Measurements from ENCODE around the gene CCDC192. TPM values are rescaled to one million over a fixed set of nuclear protein-coding genes. Genes with fewer than 3 reads are reported as not detected.

Gene CCDC192
- total and polyA plus RNA-seq, 2 experiments from 2014 or later, result 0.40 TPM; not detected in 1

DNA sequence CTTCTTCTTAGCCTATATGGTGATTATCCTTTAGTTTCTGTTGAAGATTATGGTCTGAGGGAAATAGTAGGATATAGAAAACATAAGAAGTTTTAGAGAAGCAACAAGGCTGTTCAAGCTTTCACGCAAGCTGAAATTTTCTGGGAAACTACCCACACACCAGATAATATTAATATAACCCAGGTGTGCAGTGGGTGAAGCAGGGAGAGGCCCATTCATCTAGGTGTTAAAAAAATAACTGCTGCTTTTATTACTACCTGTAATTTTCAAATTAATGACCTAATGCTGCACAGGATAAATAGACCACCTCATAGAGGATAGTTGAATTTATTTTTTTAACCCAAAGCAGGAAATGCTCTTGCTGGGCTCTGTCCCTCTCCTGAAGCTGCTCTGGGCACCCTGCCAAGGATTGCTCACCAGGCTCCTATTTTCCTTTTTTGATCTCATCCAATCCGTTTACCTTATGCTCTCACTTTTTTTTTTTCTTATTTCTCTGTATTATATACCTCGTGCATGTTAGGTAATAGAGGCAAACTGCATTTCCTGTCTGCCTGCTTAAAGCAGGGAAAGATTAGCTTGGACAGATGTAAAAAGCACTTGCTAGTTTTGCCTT is 256.1 kb downstream of the CCDC192 start:
- no peak for DNase-seq (ENCODE audit: low spot score)
- H3K9me2 ChIP-seq (ENCODE audit: insufficient read depth), result no peaks in the 10 kb centered on the region
- no peaks in the 10 kb centered on the region; the same call in 2 of the 3 replicates for H3K9me3 Mint-ChIP-seq
- no peak overlapping the region for H3K4me2 ChIP-seq
- TF ChIP-seq STAT1 (IDR thresholded peaks at IDR 0.05; ENCODE audit: unreplicated experiment) (no peak), ZNF114 (CRISPR knock-in tag; IDR thresholded peaks at IDR 0.05) (no peak), EZH2phosphoT487 (IDR thresholded peaks at IDR 0.05; ENCODE audit: unreplicated experiment) (no peak), EZH2 (IDR thresholded peaks at IDR 0.05; ENCODE audit: low read depth, unreplicated experiment) (no peak), JUNB (IDR thresholded peaks at IDR 0.05; ENCODE audit: unreplicated experiment) (no peak), POLR2AphosphoS5 (IDR thresholded peaks at IDR 0.05; ENCODE audit: low read depth) (no peak), NANOG (IDR thresholded peaks at IDR 0.05; ENCODE audit: borderline replicate concordance) (no peak), CREB1 (CRISPR knock-in tag; IDR thresholded peaks at IDR 0.05; ENCODE audit: low read depth) (no peak), ZNF331 (CRISPR knock-in tag; IDR thresholded peaks at IDR 0.05; ENCODE audit: low read depth) (no peak)
- TF ChIP-seq, protein P1, sequence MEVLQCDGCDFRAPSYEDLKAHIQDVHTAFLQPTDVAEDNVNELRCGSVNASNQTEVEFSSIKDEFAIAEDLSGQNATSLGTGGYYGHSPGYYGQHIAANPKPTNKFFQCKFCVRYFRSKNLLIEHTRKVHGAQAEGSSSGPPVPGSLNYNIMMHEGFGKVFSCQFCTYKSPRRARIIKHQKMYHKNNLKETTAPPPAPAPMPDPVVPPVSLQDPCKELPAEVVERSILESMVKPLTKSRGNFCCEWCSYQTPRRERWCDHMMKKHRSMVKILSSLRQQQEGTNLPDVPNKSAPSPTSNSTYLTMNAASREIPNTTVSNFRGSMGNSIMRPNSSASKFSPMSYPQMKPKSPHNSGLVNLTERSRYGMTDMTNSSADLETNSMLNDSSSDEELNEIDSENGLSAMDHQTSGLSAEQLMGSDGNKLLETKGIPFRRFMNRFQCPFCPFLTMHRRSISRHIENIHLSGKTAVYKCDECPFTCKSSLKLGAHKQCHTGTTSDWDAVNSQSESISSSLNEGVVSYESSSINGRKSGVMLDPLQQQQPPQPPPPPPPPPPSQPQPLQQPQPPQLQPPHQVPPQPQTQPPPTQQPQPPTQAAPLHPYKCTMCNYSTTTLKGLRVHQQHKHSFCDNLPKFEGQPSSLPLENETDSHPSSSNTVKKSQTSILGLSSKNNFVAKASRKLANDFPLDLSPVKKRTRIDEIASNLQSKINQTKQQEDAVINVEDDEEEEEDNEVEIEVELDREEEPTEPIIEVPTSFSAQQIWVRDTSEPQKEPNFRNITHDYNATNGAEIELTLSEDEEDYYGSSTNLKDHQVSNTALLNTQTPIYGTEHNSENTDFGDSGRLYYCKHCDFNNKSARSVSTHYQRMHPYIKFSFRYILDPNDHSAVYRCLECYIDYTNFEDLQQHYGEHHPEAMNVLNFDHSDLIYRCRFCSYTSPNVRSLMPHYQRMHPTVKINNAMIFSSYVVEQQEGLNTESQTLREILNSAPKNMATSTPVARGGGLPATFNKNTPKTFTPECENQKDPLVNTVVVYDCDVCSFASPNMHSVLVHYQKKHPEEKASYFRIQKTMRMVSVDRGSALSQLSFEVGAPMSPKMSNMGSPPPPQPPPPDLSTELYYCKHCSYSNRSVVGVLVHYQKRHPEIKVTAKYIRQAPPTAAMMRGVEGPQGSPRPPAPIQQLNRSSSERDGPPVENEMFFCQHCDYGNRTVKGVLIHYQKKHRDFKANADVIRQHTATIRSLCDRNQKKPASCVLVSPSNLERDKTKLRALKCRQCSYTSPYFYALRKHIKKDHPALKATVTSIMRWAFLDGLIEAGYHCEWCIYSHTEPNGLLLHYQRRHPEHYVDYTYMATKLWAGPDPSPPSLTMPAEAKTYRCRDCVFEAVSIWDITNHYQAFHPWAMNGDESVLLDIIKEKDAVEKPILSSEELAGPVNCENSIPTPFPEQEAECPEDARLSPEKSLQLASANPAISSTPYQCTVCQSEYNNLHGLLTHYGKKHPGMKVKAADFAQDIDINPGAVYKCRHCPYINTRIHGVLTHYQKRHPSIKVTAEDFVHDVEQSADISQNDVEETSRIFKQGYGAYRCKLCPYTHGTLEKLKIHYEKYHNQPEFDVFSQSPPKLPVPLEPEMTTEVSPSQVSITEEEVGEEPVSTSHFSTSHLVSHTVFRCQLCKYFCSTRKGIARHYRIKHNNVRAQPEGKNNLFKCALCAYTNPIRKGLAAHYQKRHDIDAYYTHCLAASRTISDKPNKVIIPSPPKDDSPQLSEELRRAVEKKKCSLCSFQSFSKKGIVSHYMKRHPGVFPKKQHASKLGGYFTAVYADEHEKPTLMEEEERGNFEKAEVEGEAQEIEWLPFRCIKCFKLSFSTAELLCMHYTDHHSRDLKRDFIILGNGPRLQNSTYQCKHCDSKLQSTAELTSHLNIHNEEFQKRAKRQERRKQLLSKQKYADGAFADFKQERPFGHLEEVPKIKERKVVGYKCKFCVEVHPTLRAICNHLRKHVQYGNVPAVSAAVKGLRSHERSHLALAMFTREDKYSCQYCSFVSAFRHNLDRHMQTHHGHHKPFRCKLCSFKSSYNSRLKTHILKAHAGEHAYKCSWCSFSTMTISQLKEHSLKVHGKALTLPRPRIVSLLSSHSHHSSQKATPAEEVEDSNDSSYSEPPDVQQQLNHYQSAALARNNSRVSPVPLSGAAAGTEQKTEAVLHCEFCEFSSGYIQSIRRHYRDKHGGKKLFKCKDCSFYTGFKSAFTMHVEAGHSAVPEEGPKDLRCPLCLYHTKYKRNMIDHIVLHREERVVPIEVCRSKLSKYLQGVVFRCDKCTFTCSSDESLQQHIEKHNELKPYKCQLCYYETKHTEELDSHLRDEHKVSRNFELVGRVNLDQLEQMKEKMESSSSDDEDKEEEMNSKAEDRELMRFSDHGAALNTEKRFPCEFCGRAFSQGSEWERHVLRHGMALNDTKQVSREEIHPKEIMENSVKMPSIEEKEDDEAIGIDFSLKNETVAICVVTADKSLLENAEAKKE (CRISPR knock-in tag; IDR thresholded peaks at IDR 0.05), result no peak
- TF ChIP-seq, protein P2, sequence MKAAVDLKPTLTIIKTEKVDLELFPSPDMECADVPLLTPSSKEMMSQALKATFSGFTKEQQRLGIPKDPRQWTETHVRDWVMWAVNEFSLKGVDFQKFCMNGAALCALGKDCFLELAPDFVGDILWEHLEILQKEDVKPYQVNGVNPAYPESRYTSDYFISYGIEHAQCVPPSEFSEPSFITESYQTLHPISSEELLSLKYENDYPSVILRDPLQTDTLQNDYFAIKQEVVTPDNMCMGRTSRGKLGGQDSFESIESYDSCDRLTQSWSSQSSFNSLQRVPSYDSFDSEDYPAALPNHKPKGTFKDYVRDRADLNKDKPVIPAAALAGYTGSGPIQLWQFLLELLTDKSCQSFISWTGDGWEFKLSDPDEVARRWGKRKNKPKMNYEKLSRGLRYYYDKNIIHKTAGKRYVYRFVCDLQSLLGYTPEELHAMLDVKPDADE (IDR thresholded peaks at IDR 0.05), result no peak
- TF ChIP-seq, protein P3, sequence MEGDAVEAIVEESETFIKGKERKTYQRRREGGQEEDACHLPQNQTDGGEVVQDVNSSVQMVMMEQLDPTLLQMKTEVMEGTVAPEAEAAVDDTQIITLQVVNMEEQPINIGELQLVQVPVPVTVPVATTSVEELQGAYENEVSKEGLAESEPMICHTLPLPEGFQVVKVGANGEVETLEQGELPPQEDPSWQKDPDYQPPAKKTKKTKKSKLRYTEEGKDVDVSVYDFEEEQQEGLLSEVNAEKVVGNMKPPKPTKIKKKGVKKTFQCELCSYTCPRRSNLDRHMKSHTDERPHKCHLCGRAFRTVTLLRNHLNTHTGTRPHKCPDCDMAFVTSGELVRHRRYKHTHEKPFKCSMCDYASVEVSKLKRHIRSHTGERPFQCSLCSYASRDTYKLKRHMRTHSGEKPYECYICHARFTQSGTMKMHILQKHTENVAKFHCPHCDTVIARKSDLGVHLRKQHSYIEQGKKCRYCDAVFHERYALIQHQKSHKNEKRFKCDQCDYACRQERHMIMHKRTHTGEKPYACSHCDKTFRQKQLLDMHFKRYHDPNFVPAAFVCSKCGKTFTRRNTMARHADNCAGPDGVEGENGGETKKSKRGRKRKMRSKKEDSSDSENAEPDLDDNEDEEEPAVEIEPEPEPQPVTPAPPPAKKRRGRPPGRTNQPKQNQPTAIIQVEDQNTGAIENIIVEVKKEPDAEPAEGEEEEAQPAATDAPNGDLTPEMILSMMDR (conservative IDR thresholded peaks at IDR 0.05; ENCODE audit: low read depth in 2 of 2), result no peak
- TF ChIP-seq, protein P4, sequence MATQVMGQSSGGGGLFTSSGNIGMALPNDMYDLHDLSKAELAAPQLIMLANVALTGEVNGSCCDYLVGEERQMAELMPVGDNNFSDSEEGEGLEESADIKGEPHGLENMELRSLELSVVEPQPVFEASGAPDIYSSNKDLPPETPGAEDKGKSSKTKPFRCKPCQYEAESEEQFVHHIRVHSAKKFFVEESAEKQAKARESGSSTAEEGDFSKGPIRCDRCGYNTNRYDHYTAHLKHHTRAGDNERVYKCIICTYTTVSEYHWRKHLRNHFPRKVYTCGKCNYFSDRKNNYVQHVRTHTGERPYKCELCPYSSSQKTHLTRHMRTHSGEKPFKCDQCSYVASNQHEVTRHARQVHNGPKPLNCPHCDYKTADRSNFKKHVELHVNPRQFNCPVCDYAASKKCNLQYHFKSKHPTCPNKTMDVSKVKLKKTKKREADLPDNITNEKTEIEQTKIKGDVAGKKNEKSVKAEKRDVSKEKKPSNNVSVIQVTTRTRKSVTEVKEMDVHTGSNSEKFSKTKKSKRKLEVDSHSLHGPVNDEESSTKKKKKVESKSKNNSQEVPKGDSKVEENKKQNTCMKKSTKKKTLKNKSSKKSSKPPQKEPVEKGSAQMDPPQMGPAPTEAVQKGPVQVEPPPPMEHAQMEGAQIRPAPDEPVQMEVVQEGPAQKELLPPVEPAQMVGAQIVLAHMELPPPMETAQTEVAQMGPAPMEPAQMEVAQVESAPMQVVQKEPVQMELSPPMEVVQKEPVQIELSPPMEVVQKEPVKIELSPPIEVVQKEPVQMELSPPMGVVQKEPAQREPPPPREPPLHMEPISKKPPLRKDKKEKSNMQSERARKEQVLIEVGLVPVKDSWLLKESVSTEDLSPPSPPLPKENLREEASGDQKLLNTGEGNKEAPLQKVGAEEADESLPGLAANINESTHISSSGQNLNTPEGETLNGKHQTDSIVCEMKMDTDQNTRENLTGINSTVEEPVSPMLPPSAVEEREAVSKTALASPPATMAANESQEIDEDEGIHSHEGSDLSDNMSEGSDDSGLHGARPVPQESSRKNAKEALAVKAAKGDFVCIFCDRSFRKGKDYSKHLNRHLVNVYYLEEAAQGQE (IDR thresholded peaks at IDR 0.05; ENCODE audit: unreplicated experiment), result no peak
- peaks cover 28% of the 10 kb centered on the region for H3K4me1 Mint-ChIP-seq
- no peaks in the 10 kb centered on the region for H3K27me3 ChIP-seq (ENCODE audit: insufficient read depth)
- H3K36me3 Mint-ChIP-seq (ENCODE audit: low read depth), result no peaks in the 10 kb centered on the region
- H3K4me3 ChIP-seq, result no peak overlapping the region
- no peak overlapping the region for H2AFZ ChIP-seq
- no peak overlapping the region for H3K4me3 Mint-ChIP-seq
- no peak overlapping the region for H3K27ac ChIP-seq (ENCODE audit: low read depth)
- peaks cover 15% of the 10 kb centered on the region for H3K4me1 ChIP-seq (ENCODE audit: insufficient read depth)
- no peaks in the 10 kb centered on the region for H3K36me3 ChIP-seq (ENCODE audit: insufficient read depth)
- no peaks in the 10 kb centered on the region for H3K27me3 Mint-ChIP-seq (ENCODE audit: insufficient read depth, low read depth, poor library complexity)
- no peaks in the 10 kb centered on the region; the same call in 1 of the 2 replicates for H4K20me1 ChIP-seq (replicated peaks; ENCODE audit: insufficient read depth)
- no peak overlapping the region for H3K27ac Mint-ChIP-seq
- no peaks in the 10 kb centered on the region for H3K79me2 ChIP-seq (replicated peaks; ENCODE audit: insufficient read depth)
- ATAC-seq, result no peak
- no peaks in the 10 kb centered on the region for H3F3A ChIP-seq (replicated peaks; ENCODE audit: low read depth)
